Heart left ventricle (tissue), 13 donors: ENCODE results near the gene INF2.

Experiments used
- CTCF ChIP-seq, 12 donors: fragments of 200-600 bp; sonication (generic) in 4 of 12; IDR thresholded peaks; one replicate each; pipeline versions ENCODE4 v1.5.0 to v1.8.0; 2018 to 2022; ENCODE audit warnings: antibody characterized with exemption in 12 of 12, mild to moderate bottlenecking in 5 of 12
- POLR2A ChIP-seq, 2 donors: fragments of 450-650 bp; IDR thresholded peaks; one replicate each; pipeline ENCODE4 v1.6.1; 2017; ENCODE audit warnings: antibody characterized with exemption in 2 of 2, mild to moderate bottlenecking in 2 of 2, moderate library complexity in 2 of 2
- donor health status: ischemic (EF 13 %, LVEDD 7.1; RV severe dilation, severe dysfunction).
- donor health status: DM: no; HTN: yes; CAD: no.
- donor health status: DM: no; HTN: no; CAD: no.
- donor health status: ischemic (EF 25% LVEDD 6.9; RV normal size, moderate dysfunction).
- donor health status: ischemic (EF 25% LVEDD 5.7; RV mildly dilated, moderate dysfunction).
- donor health status: ischemic (EF 35%, LVEDD 5.7; RV mildly dilated, moderate dysfunction).
- donor health status: nonischemic (EF 11% LVEDD 7.7; RV severe dilation, severe dysfunction).
- donor health status: DM: yes; HTN: yes; CAD: no.
- donor health status: PGD.
- donor health status: ischemic (EF 29% LVEDD 5.4; RV normal size, mild dysfunction).
- donor health status: nonischemic (EF 23%, LVEDD 6.1; RV moderate dilation, normal function).

- TF ChIP-seq CTCF (IDR thresholded peaks at IDR 0.05) (no peak), POLR2A (IDR thresholded peaks at IDR 0.05) (no peak)
These were observed 24.8 kb upstream of the INF2 start for GRCh38 chr14:104664588-104664987.
